HEK293 (cell line): ENCODE data around the gene CNKSR2.

Experiments
- KLF10 ChIP-seq: fragments of 450-650 bp; IDR thresholded peaks from 2 replicates; pipeline ENCODE4 v1.5.1; 2018; ENCODE audit warnings: missing biosample characterization, mild to moderate bottlenecking, missing genetic modification characterization
- TF ChIP-seq, protein P1 (sequence below): fragments of 450-650 bp; formaldehyde crosslinking; IDR thresholded peaks from 2 replicates; pipeline ENCODE4; 2016; ENCODE audit warnings: missing biosample characterization, missing genetic modification characterization

DNA sequence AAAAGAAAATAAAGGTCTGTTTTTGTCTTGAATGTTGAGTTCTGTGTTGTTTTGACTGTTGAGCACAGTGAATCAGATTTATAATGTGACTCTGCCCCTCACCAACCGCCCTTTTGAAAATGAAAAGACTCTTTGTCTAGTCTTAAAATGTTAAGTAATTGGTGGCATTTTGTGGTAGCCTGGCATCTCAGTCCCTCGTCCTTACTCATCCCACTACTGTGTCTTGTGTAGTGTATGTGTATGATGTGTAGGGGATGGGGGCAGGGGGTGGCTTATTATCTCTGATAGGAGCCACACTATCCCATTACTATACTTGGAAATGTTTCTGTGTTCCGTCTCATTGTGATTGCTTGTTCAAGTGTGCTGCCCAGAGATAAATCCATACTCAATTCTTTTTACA lies 271.7 kb downstream of the CNKSR2 start:
- TF ChIP-seq, protein P1, sequence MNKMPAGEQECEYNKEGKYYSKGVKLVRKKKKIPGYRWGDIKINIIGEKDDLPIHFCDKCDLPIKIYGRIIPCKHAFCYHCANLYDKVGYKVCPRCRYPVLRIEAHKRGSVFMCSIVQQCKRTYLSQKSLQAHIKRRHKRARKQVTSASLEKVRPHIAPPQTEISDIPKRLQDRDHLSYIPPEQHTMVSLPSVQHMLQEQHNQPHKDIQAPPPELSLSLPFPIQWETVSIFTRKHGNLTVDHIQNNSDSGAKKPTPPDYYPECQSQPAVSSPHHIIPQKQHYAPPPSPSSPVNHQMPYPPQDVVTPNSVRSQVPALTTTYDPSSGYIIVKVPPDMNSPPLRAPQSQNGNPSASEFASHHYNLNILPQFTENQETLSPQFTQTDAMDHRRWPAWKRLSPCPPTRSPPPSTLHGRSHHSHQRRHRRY (tag by site-specific recombination), result no peak
- no peak for TF ChIP-seq KLF10 (tag by site-specific recombination)
